ENCODE results near the gene USB1.

DNA sequence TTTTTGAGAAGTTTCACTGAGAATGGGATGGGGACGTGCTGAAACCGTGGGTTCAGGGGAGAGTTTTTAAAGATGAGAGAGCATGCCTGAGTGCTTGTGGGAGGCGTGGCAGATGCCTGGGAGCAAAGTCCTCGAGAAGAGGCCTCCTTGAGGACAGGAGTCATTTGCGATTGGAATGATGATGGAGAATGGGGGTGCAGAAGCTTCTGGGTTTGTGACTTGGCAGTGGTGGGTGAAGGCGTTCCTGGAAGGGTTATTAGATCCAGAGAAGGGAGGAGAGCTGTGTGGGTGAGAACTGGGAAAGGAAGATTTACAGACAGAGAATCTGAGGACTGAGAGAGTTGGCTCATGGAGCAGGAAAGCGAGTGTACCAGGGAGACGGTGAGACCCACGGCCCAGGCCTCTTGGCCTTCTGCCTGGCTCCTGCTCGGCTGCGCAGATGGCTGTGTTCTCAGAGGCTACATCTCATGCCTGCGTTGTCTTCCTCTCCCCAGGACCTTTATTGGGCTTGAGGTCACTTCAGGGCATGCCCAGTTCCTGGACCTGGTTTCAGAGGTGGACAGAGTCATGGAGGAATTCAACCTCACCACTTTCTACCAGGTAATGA lies 15.7 kb downstream of the USB1 start:
- TF ChIP-seq, protein P1, sequence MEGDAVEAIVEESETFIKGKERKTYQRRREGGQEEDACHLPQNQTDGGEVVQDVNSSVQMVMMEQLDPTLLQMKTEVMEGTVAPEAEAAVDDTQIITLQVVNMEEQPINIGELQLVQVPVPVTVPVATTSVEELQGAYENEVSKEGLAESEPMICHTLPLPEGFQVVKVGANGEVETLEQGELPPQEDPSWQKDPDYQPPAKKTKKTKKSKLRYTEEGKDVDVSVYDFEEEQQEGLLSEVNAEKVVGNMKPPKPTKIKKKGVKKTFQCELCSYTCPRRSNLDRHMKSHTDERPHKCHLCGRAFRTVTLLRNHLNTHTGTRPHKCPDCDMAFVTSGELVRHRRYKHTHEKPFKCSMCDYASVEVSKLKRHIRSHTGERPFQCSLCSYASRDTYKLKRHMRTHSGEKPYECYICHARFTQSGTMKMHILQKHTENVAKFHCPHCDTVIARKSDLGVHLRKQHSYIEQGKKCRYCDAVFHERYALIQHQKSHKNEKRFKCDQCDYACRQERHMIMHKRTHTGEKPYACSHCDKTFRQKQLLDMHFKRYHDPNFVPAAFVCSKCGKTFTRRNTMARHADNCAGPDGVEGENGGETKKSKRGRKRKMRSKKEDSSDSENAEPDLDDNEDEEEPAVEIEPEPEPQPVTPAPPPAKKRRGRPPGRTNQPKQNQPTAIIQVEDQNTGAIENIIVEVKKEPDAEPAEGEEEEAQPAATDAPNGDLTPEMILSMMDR (IDR thresholded peaks at IDR 0.05) = no peak
- no peak for TF ChIP-seq POLR2A (IDR thresholded peaks at IDR 0.05)

Measured in thyroid gland (tissue), 4 donors.